22Rv1 (cell line): ENCODE measurements around the gene MEF2D.

ENCODE experiments used
- H3K27ac ChIP-seq: fragments of 450-650 bp; 2 replicates; pipeline ENCODE4 v1.5.1; 2017
- CTCF ChIP-seq: fragments of 450-650 bp; IDR thresholded peaks from 2 replicates; pipeline ENCODE4 v1.5.1; 2017; ENCODE audit warnings: mild to moderate bottlenecking
- ZFX ChIP-seq: fragments of 450-650 bp; IDR thresholded peaks from 2 replicates; pipeline ENCODE4 v1.6.1; 2017; ENCODE audit warnings: antibody characterized with exemption, borderline replicate concordance

Gene MEF2D

GRCh38 chr1:156461109-156461508 is 39.5 kb downstream of the MEF2D start:
- TF ChIP-seq ZFX (no peak), CTCF (no peak)
- H3K27ac ChIP-seq, result peak overlapping the region; percentile 100

- no peak for TF ChIP-seq ZFX
- no peak for TF ChIP-seq CTCF
- H3K27ac ChIP-seq, result peak overlapping the region; percentile 100
Measured at GRCh38 chr1:156460525-156460924, 40.0 kb downstream of the MEF2D start.

GRCh38 chr1:156458181-156458503 is 42.4 kb downstream of the MEF2D start:
- peak overlapping the region; percentile 100 for H3K27ac ChIP-seq
- no peak for TF ChIP-seq CTCF
- TF ChIP-seq ZFX, result no peak

GRCh38 chr1:156456625-156457465 is 43.7 kb downstream of the MEF2D start:
- no peak for TF ChIP-seq ZFX
- peak; percentile 38 for TF ChIP-seq CTCF
- peak overlapping the region; percentile 100 for H3K27ac ChIP-seq

GRCh38 chr1:156455362-156455761 is 45.2 kb downstream of the MEF2D start:
- H3K27ac ChIP-seq, result peak overlapping the region; percentile 100; the same call in 1 of the 2 replicates
- TF ChIP-seq ZFX (no peak), CTCF (no peak)

- no peak overlapping the region for H3K27ac ChIP-seq
- no peak for TF ChIP-seq ZFX
- no peak for TF ChIP-seq CTCF
Measured at GRCh38 chr1:156452907-156453306, 47.7 kb downstream of the MEF2D start.

GRCh38 chr1:156451505-156452160 is 48.9 kb downstream of the MEF2D start:
- TF ChIP-seq ZFX (no peak), CTCF (peak; percentile 34)
- no peak overlapping the region for H3K27ac ChIP-seq
